ENCODE measurements around the gene UCKL1.

DNA sequence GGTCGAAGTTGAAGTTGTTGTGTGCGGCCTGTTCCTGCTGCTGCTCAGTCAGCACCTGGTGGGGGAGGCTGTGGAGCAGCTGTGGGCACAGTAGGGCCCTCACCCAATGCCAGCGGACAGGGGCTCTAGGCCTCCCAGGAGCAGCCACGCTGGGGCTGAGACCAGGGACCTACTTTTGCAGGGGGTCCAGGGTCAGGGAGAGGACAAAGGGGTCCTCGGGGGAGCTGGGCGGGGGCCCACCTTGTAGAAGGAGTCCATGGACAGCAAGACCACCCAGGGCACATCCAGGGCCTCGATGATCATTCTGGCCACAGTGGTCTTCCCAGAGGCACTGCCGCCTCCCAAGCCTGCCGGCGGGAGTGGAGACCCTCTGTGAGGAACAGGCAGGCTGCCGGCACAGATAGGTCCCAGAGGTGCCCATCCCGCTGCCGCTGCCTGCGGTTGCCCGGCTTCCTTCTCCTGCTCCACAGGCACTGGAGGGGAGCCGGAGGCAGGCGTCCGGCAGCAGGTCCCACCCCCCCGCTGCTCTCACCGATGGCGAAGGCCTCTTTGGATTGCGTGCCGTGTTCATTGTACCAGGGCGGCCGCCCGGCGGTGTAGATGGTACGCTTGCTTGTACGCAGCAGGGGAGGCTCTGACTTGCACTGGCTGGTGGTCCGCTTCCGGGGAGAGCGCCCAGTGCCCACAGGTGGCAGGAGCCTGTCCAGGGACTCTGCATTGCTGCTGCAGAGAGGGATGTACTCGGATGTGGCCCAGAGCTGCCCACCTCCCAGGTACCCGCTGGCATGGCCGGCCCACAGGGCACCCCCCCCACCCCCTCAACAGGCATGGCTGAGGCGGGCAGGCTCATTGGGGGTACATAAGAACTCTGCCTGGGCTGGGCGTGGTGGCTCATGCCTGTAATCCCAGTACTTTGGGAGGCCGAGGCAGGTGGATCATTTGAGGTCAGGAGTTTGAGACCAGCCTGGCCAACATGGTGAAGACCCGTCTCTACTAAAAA, 10.0 kb downstream of the UCKL1 start:
- TF ChIP-seq, protein P1, sequence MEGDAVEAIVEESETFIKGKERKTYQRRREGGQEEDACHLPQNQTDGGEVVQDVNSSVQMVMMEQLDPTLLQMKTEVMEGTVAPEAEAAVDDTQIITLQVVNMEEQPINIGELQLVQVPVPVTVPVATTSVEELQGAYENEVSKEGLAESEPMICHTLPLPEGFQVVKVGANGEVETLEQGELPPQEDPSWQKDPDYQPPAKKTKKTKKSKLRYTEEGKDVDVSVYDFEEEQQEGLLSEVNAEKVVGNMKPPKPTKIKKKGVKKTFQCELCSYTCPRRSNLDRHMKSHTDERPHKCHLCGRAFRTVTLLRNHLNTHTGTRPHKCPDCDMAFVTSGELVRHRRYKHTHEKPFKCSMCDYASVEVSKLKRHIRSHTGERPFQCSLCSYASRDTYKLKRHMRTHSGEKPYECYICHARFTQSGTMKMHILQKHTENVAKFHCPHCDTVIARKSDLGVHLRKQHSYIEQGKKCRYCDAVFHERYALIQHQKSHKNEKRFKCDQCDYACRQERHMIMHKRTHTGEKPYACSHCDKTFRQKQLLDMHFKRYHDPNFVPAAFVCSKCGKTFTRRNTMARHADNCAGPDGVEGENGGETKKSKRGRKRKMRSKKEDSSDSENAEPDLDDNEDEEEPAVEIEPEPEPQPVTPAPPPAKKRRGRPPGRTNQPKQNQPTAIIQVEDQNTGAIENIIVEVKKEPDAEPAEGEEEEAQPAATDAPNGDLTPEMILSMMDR (IDR thresholded peaks at IDR 0.05), result no peak
- no peak for TF ChIP-seq REST (IDR thresholded peaks at IDR 0.05; ENCODE audit: insufficient read depth in 1 of 2, low read depth in 2 of 2, low read length in 1 of 2)
